Peyer's patch (tissue), 4 donors: ENCODE results near the gene IGFLR1. TPM values are rescaled to one million over a fixed set of nuclear protein-coding genes. Genes with fewer than 3 reads are reported as not detected.

Source experiments
- DNase-seq, 3 donors: peaks; one replicate each; pipeline ENCODE4 v3.0.0-alpha.2; 2017 to 2019
- H3K27ac ChIP-seq, 4 donors: fragments of 200-600 bp; sonication (generic); one replicate each; pipeline ENCODE4 v1.5.1; 2016 to 2019
- H3K27me3 ChIP-seq, 2 donors: fragments of 200-600 bp; sonication (generic); one replicate each; pipeline ENCODE4 v1.5.1; 2019
- H3K36me3 ChIP-seq, 3 donors: fragments of 200-600 bp; sonication (generic); one replicate each; pipeline ENCODE4 v1.5.1; 2016 to 2019
- H3K4me1 ChIP-seq, 4 donors: fragments of 200-600 bp; sonication (generic); one replicate each; pipeline ENCODE4 v1.5.1; 2016 to 2019
- H3K4me3 ChIP-seq, 4 donors: fragments of 200-600 bp; sonication (generic); 1 replicate in 3 of 4; 2 replicates in 1 of 4; pipeline ENCODE4 v1.5.1; 2016 to 2019; ENCODE audit warnings: mild to moderate bottlenecking in 1 of 4
- H3K9me3 ChIP-seq, 4 donors: fragments of 200-600 bp; sonication (generic); one replicate each; pipeline ENCODE4 v1.5.1; 2016 to 2019; ENCODE audit warnings: mild to moderate bottlenecking in 1 of 4
- CTCF ChIP-seq, 6 experiments: fragments of 450-650 bp in 4 of 6; fragments of 200-600 bp in 2 of 6; sonication (generic) in 1 of 6; IDR thresholded peaks; one replicate each; pipeline ENCODE4 v1.5.1; 2017 to 2019; ENCODE audit warnings: antibody characterized with exemption in 6 of 6, mild to moderate bottlenecking in 3 of 6, moderate library complexity in 1 of 6
- POLR2A ChIP-seq, 2 donors: fragments of 450-650 bp; IDR thresholded peaks; one replicate each; pipeline ENCODE4 v1.5.1; 2017; ENCODE audit warnings: antibody characterized with exemption in 2 of 2, mild to moderate bottlenecking in 2 of 2, moderate library complexity in 2 of 2
- total RNA-seq, 4 donors: library from RNA; depleted of rRNA; stranded (reverse); fragments of >200 nt; gene quantifications; one replicate each; pipeline ENCODE4 v1.1.0, GENCODE V29; 2016

The IGFLR1 gene
- total RNA-seq, 4 donors from 2014 or later, result 8.3 to 14.2 (median 12.3) TPM

GRCh38 chr19:35767288-35768081, 25.2 kb upstream of the IGFLR1 start:
- no peak overlapping the region for H3K27ac ChIP-seq
- no peak overlapping the region for H3K4me3 ChIP-seq
- no peak for DNase-seq
- H3K27me3 ChIP-seq, result no peaks in the 10 kb centered on the region
- peaks cover 0 to 22% (median 0%) of the 10 kb centered on the region in 3 donors for H3K36me3 ChIP-seq
- no peaks in the 10 kb centered on the region for H3K4me1 ChIP-seq
- TF ChIP-seq POLR2A (IDR thresholded peaks at IDR 0.05) (no peak), CTCF (IDR thresholded peaks at IDR 0.05) (no peak)
- no peaks in the 10 kb centered on the region for H3K9me3 ChIP-seq

GRCh38 chr19:35766571-35767104, 24.4 kb upstream of the IGFLR1 start:
- Histone ChIP-seq H3K27me3 (no peaks in the 10 kb centered on the region), H3K36me3 (peaks cover 0 to 29% (median 0%) of the 10 kb centered on the region in 3 donors), H3K4me3 (no peak overlapping the region), H3K4me1 (no peaks in the 10 kb centered on the region), H3K9me3 (no peaks in the 10 kb centered on the region), H3K27ac (no peak overlapping the region)
- no peak for TF ChIP-seq CTCF (IDR thresholded peaks at IDR 0.05)
- no peak for TF ChIP-seq POLR2A (IDR thresholded peaks at IDR 0.05)
- peak in 1 of 3 donors; percentile 35 for DNase-seq

GRCh38 chr19:35764432-35765315, 22.4 kb upstream of the IGFLR1 start:
- no peak for TF ChIP-seq CTCF (IDR thresholded peaks at IDR 0.05)
- TF ChIP-seq POLR2A (IDR thresholded peaks at IDR 0.05), result no peak
- no peaks in the 10 kb centered on the region for H3K4me1 ChIP-seq
- H3K36me3 ChIP-seq, result peaks cover 0 to 40% (median 0%) of the 10 kb centered on the region in 3 donors
- H3K9me3 ChIP-seq, result no peaks in the 10 kb centered on the region
- H3K27me3 ChIP-seq, result no peaks in the 10 kb centered on the region
- H3K27ac ChIP-seq, result no peak overlapping the region
- peak in 1 of 3 donors; percentile 45 for DNase-seq
- no peak overlapping the region for H3K4me3 ChIP-seq

GRCh38 chr19:35760711-35761349, 18.6 kb upstream of the IGFLR1 start:
- Histone ChIP-seq H3K4me1 (peaks cover 4 to 29% (median 11%) of the 10 kb centered on the region in 4 donors), H3K27ac (no peak overlapping the region), H3K4me3 (no peak overlapping the region), H3K36me3 (peaks cover 0 to 40% (median 0%) of the 10 kb centered on the region in 3 donors), H3K27me3 (no peaks in the 10 kb centered on the region), H3K9me3 (no peaks in the 10 kb centered on the region)
- no peak for DNase-seq
- TF ChIP-seq POLR2A (IDR thresholded peaks at IDR 0.05), result no peak
- no peak for TF ChIP-seq CTCF (IDR thresholded peaks at IDR 0.05)

- H3K27me3 ChIP-seq, result no peaks in the 10 kb centered on the region
- no peak overlapping the region for H3K27ac ChIP-seq
- H3K4me3 ChIP-seq, result no peak overlapping the region
- no peak for TF ChIP-seq POLR2A (IDR thresholded peaks at IDR 0.05)
- TF ChIP-seq CTCF (IDR thresholded peaks at IDR 0.05), result no peak
- H3K36me3 ChIP-seq, result peaks cover 0 to 30% (median 0%) of the 10 kb centered on the region in 3 donors
- H3K4me1 ChIP-seq, result peaks cover 4 to 40% (median 11%) of the 10 kb centered on the region in 4 donors
- DNase-seq, result no peak
- no peaks in the 10 kb centered on the region for H3K9me3 ChIP-seq
Measured at GRCh38 chr19:35759697-35760096, 17.4 kb upstream of the IGFLR1 start.
